ENCODE measurements around the gene FAM131B. TPM values are rescaled to one million over a fixed set of nuclear protein-coding genes. Genes with fewer than 3 reads are reported as not detected.

Gene FAM131B
- total RNA-seq, 4 donors from 2014 or later, result 1.2 to 10.6 (median 6.5) TPM

DNA sequence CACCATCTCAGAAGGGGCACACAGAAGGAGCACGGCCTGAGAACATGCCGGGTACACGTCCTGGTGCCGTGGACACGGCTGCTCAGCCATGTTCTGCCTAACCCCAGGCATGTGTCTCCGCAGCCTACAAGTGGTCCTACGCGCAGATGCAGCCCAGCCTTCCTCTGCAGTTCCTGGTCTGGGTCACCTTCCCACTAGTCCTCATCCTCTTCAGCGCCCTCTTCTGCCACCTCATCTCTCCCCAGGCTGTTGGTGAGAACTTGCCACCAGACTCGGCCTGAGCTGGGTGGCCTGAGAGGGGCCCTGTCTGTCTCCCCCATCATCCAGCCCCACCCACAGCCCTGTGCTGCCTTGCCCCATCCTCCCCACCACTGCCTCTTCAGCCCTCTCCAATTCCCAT lies 41.3 kb downstream of the FAM131B start:
- no peak overlapping the region for H3K4me3 ChIP-seq
- no peaks in the 10 kb centered on the region for H3K27me3 ChIP-seq
- no peak for DNase-seq
- intact Hi-C loops (cut with DNase I; ENCODE audit: low total_unique reads), result no loop called here
- H3K36me3 ChIP-seq, result no peaks in the 10 kb centered on the region
- H3K9me3 ChIP-seq, result no peaks in the 10 kb centered on the region
- TF ChIP-seq, protein P1, sequence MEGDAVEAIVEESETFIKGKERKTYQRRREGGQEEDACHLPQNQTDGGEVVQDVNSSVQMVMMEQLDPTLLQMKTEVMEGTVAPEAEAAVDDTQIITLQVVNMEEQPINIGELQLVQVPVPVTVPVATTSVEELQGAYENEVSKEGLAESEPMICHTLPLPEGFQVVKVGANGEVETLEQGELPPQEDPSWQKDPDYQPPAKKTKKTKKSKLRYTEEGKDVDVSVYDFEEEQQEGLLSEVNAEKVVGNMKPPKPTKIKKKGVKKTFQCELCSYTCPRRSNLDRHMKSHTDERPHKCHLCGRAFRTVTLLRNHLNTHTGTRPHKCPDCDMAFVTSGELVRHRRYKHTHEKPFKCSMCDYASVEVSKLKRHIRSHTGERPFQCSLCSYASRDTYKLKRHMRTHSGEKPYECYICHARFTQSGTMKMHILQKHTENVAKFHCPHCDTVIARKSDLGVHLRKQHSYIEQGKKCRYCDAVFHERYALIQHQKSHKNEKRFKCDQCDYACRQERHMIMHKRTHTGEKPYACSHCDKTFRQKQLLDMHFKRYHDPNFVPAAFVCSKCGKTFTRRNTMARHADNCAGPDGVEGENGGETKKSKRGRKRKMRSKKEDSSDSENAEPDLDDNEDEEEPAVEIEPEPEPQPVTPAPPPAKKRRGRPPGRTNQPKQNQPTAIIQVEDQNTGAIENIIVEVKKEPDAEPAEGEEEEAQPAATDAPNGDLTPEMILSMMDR (IDR thresholded peaks at IDR 0.05), result no peak
- no peak for TF ChIP-seq POLR2A (IDR thresholded peaks at IDR 0.05)
- no peaks in the 10 kb centered on the region for H3K4me1 ChIP-seq
- H3K27ac ChIP-seq, result no peak overlapping the region

DNA sequence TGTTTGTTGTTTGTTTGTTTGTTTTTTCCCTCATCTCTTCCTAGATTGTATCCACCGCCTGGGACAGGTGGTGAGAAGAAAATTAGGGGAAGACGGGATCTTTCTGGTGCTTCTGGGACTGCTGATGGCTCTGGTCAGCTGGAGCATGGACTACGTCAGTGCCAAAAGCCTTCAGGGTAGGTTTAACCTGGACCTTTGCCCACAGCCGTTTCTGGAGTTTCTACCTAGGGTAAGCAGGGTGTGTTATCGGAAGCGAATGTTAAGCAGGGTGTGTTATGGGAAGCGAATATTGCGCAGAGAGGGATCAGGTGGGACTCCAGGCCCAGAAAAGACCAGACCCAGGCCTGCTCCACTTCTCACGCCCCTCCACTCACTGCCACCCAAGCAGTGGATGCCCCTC lies 41.9 kb downstream of the FAM131B start:
- H3K4me3 ChIP-seq, result no peak overlapping the region
- intact Hi-C loops (cut with DNase I; ENCODE audit: low total_unique reads), result no loop called here
- no peaks in the 10 kb centered on the region for H3K4me1 ChIP-seq
- TF ChIP-seq, protein P1 (IDR thresholded peaks at IDR 0.05), result no peak
- no peak for TF ChIP-seq POLR2A (IDR thresholded peaks at IDR 0.05)
- no peak overlapping the region for H3K27ac ChIP-seq
- no peaks in the 10 kb centered on the region for H3K27me3 ChIP-seq
- H3K9me3 ChIP-seq, result no peaks in the 10 kb centered on the region
- no peak for DNase-seq
- H3K36me3 ChIP-seq, result no peaks in the 10 kb centered on the region

DNA sequence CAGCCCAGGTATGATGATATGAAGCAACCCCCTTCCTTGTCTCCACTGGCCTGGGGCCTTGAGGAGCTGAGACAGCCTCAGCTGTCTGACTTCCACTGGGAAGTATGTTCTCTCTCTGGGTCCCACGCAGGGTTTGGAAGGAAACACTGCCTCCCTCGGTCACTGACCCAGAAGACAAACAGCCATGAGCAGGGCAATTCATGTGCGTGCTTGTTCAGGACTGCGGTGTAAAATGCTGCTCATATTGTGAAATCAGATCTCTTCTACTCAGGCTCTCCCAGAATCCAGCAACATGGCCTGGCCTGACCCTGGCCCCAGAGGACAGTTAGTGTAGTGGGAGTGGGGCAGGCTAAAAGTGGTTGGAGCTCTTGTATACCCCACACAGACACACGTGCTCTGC lies 43.9 kb downstream of the FAM131B start:
- Histone ChIP-seq H3K4me3 (no peak overlapping the region), H3K9me3 (no peaks in the 10 kb centered on the region), H3K36me3 (no peaks in the 10 kb centered on the region), H3K4me1 (no peaks in the 10 kb centered on the region), H3K27ac (peak overlapping the region in 1 of 2 donors; percentile 27), H3K27me3 (no peaks in the 10 kb centered on the region)
- intact Hi-C loops (cut with DNase I; ENCODE audit: low total_unique reads), result no loop called here
- no peak for TF ChIP-seq POLR2A (IDR thresholded peaks at IDR 0.05)
- TF ChIP-seq, protein P1 (IDR thresholded peaks at IDR 0.05), result no peak
- DNase-seq, result peak in 1 of 2 donors; percentile 27

DNA sequence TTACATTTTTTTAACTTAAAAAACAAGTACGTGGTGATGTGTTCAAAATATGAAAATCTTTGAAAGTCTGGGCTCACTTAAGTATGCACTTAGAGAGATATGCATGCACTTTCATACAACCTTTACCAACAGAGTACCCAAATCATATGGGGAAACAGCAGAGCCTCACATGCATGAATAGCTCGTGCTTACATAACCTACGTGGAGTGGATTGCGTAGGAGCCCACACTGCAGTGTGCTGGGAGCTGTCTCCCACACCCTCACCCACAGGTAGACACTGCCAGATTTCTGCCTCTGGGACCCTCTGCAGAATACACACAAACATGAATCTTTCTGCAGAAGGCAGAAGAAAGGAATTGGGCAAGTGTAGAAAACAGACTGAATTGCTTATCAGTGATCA lies 46.0 kb downstream of the FAM131B start:
- intact Hi-C loops (cut with DNase I; ENCODE audit: low total_unique reads), result no loop called here
- no peak for DNase-seq
- H3K9me3 ChIP-seq, result no peaks in the 10 kb centered on the region
- H3K4me3 ChIP-seq, result no peak overlapping the region
- TF ChIP-seq POLR2A (IDR thresholded peaks at IDR 0.05), result no peak
- TF ChIP-seq, protein P1 (IDR thresholded peaks at IDR 0.05), result no peak
- no peak overlapping the region for H3K27ac ChIP-seq
- no peaks in the 10 kb centered on the region for H3K27me3 ChIP-seq
- H3K36me3 ChIP-seq, result no peaks in the 10 kb centered on the region
- H3K4me1 ChIP-seq, result no peaks in the 10 kb centered on the region

DNA sequence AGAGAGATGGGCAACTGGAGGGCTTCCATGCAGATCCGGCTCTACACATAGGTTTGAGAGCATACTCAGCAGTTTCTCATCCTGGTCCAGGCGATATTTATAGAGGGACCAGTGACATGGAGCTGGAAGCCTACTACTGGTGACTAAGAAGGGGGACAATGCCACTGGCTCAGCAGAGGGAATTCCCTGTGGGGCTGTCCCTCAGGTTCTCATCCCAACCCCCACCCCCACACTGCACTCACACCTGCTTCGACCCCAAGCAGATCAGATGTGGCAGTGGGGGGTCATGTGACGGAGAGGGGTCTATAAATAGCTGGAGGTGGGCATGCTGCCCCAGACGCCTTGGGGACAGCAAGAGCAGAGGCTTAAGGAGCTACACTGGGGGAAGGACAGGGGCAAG lies 46.7 kb downstream of the FAM131B start, which contains the start of gene CLCN1:
Gene CLCN1, plus strand, starts transcription at position 336 of the 400 bp plus-strand sequence. CDS start 102 bp downstream, outside the sequence.
- intact Hi-C loops (cut with DNase I; ENCODE audit: low total_unique reads), result no loop called here

More for the DNA sequence above, 46.7 kb downstream of the FAM131B start, which contains the start of gene CLCN1:
- Histone ChIP-seq H3K4me1 (no peaks in the 10 kb centered on the region), H3K4me3 (no peak within 1 kb of the TSS), H3K9me3 (no peaks in the 10 kb centered on the region), H3K36me3 (no peaks in the 10 kb centered on the region), H3K27me3 (no peaks in the 10 kb centered on the region), H3K27ac (no peak within 1 kb of the TSS)
- no peak for DNase-seq
- TF ChIP-seq POLR2A (IDR thresholded peaks at IDR 0.05), result no peak
- TF ChIP-seq, protein P1 (IDR thresholded peaks at IDR 0.05), result no peak

Measured in uterus (tissue), 4 donors.